ENCODE data around the gene LGI1. TPM values are rescaled to one million over a fixed set of nuclear protein-coding genes. Genes with fewer than 3 reads are reported as not detected.

LGI1 gene
- total RNA-seq, 6 experiments from 2014 or later = not detected

GRCh38 chr10:93784059-93784458 lies 26.3 kb downstream of the LGI1 start:
- no peaks in the 10 kb centered on the region for H3K9me3 Mint-ChIP-seq
- no peak for DNase-seq
- no peak overlapping the region for H3K4me3 Mint-ChIP-seq
- H3K27ac Mint-ChIP-seq = no peak overlapping the region
- H3K27me3 Mint-ChIP-seq (ENCODE audit: insufficient read depth) = peaks cover 8% of the 10 kb centered on the region
- no peaks in the 10 kb centered on the region for H3K4me1 Mint-ChIP-seq (ENCODE audit: low read depth)
- no peak for TF ChIP-seq CTCF (IDR thresholded peaks at IDR 0.05)
- H3K36me3 Mint-ChIP-seq (ENCODE audit: low read depth) = no peaks in the 10 kb centered on the region

- Mint-ChIP-seq H3K36me3 (ENCODE audit: low read depth) (no peaks in the 10 kb centered on the region), H3K27me3 (ENCODE audit: insufficient read depth) (peaks cover 12% of the 10 kb centered on the region), H3K4me1 (ENCODE audit: low read depth) (no peaks in the 10 kb centered on the region), H3K27ac (no peak overlapping the region), H3K9me3 (no peaks in the 10 kb centered on the region), H3K4me3 (no peak overlapping the region)
- DNase-seq = no peak
- no peak for TF ChIP-seq CTCF (IDR thresholded peaks at IDR 0.05)
Observed at GRCh38 chr10:93788413-93789208, 30.9 kb downstream of the LGI1 start.

- peaks cover 16% of the 10 kb centered on the region for H3K27me3 Mint-ChIP-seq (ENCODE audit: insufficient read depth)
- H3K4me1 Mint-ChIP-seq (ENCODE audit: low read depth) = no peaks in the 10 kb centered on the region
- H3K36me3 Mint-ChIP-seq (ENCODE audit: low read depth) = no peaks in the 10 kb centered on the region
- no peaks in the 10 kb centered on the region for H3K9me3 Mint-ChIP-seq
- no peak overlapping the region for H3K27ac Mint-ChIP-seq
- DNase-seq = no peak
- no peak for TF ChIP-seq CTCF (IDR thresholded peaks at IDR 0.05)
- H3K4me3 Mint-ChIP-seq = no peak overlapping the region
Observed at GRCh38 chr10:93790439-93790838, 32.7 kb downstream of the LGI1 start.

- Mint-ChIP-seq H3K4me1 (ENCODE audit: low read depth) (no peaks in the 10 kb centered on the region), H3K4me3 (no peak overlapping the region), H3K27me3 (ENCODE audit: insufficient read depth) (peaks cover 25% of the 10 kb centered on the region), H3K27ac (no peak overlapping the region), H3K9me3 (no peaks in the 10 kb centered on the region), H3K36me3 (ENCODE audit: low read depth) (no peaks in the 10 kb centered on the region)
- no peak for DNase-seq
- no peak for TF ChIP-seq CTCF (IDR thresholded peaks at IDR 0.05)
Observed at GRCh38 chr10:93796167-93796566, 38.4 kb downstream of the LGI1 start.

- H3K27ac Mint-ChIP-seq = no peak overlapping the region
- H3K27me3 Mint-ChIP-seq (ENCODE audit: insufficient read depth) = peaks cover 25% of the 10 kb centered on the region
- no peaks in the 10 kb centered on the region for H3K4me1 Mint-ChIP-seq (ENCODE audit: low read depth)
- no peak overlapping the region for H3K4me3 Mint-ChIP-seq
- no peak for TF ChIP-seq CTCF (IDR thresholded peaks at IDR 0.05)
- H3K36me3 Mint-ChIP-seq (ENCODE audit: low read depth) = no peaks in the 10 kb centered on the region
- no peaks in the 10 kb centered on the region for H3K9me3 Mint-ChIP-seq
- DNase-seq = no peak
Observed at GRCh38 chr10:93797825-93798224, 40.1 kb downstream of the LGI1 start.

All from HFFc6 (cell line).